ENCODE results near the gene IMPDH1. TPM values are rescaled to one million over a fixed set of nuclear protein-coding genes. Genes with fewer than 3 reads are reported as not detected.

IMPDH1 gene
- total and polyA plus RNA-seq, 9 of the 15 experiments (the other 6 are each of a cell fraction or from before 2014, with no cell fraction given), result 0.80 to 118 (median 64.3) TPM

DNA sequence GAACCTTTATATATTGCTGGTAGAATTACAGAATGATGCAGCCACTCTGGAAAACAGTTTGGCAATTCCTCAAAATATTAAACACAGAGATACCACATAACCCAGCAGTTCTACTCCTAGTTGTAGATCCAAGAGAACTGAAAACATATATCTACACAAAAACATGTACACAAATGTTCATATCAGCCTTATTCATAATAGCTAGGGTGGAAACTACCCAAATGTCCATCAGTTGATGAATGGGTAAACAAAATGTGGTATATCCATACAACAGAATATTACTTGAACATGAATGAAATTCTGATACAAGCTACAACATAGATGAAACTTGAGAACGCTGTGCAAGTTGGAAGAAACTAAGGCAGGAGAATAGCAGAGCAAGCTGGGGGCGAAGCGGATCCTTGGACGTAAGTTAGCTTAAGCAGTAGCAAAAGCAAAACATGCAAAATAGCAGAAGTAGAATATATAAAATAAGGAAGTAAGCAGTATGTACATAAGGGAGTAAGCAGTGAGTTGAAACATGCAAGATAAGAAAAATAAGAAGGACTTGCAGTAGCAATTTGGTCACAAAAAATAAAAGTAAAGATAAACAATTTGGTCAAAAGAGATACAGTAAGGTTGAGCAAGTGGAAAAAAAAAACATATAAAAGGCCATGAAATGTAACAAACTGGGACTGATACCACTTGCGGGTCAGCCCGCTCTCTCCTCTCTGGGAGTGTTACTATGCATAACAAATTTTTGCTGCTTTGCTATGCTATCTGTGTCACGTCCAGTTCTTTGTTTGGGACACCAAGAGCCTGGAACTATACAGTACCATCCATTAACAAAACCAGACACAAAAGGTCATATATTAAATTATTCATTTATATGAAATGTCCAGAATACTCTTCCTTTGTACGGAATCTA is 27.9 kb upstream of the IMPDH1 start (continued):
- TF ChIP-seq, protein P1, sequence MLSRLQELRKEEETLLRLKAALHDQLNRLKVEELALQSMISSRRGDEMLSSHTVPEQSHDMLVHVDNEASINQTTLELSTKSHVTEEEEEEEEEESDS (CRISPR knock-in tag; IDR thresholded peaks at IDR 0.05), result no peak
- no peak for TF ChIP-seq ZNF212 (CRISPR knock-in tag; IDR thresholded peaks at IDR 0.05)
- TF ChIP-seq, protein P2, sequence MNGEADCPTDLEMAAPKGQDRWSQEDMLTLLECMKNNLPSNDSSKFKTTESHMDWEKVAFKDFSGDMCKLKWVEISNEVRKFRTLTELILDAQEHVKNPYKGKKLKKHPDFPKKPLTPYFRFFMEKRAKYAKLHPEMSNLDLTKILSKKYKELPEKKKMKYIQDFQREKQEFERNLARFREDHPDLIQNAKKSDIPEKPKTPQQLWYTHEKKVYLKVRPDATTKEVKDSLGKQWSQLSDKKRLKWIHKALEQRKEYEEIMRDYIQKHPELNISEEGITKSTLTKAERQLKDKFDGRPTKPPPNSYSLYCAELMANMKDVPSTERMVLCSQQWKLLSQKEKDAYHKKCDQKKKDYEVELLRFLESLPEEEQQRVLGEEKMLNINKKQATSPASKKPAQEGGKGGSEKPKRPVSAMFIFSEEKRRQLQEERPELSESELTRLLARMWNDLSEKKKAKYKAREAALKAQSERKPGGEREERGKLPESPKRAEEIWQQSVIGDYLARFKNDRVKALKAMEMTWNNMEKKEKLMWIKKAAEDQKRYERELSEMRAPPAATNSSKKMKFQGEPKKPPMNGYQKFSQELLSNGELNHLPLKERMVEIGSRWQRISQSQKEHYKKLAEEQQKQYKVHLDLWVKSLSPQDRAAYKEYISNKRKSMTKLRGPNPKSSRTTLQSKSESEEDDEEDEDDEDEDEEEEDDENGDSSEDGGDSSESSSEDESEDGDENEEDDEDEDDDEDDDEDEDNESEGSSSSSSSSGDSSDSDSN (IDR thresholded peaks at IDR 0.05; ENCODE audit: borderline replicate concordance in 1 of 2, low read depth in 2 of 2, low read length in 2 of 2), result no peak
- TF ChIP-seq, protein P3, sequence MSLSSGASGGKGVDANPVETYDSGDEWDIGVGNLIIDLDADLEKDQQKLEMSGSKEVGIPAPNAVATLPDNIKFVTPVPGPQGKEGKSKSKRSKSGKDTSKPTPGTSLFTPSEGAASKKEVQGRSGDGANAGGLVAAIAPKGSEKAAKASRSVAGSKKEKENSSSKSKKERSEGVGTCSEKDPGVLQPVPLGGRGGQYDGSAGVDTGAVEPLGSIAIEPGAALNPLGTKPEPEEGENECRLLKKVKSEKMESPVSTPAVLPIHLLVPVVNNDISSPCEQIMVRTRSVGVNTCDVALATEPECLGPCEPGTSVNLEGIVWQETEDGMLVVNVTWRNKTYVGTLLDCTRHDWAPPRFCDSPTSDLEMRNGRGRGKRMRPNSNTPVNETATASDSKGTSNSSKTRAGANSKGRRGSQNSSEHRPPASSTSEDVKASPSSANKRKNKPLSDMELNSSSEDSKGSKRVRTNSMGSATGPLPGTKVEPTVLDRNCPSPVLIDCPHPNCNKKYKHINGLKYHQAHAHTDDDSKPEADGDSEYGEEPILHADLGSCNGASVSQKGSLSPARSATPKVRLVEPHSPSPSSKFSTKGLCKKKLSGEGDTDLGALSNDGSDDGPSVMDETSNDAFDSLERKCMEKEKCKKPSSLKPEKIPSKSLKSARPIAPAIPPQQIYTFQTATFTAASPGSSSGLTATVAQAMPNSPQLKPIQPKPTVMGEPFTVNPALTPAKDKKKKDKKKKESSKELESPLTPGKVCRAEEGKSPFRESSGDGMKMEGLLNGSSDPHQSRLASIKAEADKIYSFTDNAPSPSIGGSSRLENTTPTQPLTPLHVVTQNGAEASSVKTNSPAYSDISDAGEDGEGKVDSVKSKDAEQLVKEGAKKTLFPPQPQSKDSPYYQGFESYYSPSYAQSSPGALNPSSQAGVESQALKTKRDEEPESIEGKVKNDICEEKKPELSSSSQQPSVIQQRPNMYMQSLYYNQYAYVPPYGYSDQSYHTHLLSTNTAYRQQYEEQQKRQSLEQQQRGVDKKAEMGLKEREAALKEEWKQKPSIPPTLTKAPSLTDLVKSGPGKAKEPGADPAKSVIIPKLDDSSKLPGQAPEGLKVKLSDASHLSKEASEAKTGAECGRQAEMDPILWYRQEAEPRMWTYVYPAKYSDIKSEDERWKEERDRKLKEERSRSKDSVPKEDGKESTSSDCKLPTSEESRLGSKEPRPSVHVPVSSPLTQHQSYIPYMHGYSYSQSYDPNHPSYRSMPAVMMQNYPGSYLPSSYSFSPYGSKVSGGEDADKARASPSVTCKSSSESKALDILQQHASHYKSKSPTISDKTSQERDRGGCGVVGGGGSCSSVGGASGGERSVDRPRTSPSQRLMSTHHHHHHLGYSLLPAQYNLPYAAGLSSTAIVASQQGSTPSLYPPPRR (CRISPR knock-in tag; IDR thresholded peaks at IDR 0.05; ENCODE audit: borderline replicate concordance), result no peak
- TF ChIP-seq SMARCB1 (IDR thresholded peaks at IDR 0.05; ENCODE audit: insufficient read length, low read depth), result no peak
- no peak for TF ChIP-seq BRD4 (IDR thresholded peaks at IDR 0.05)
- TF ChIP-seq ZNF174 (CRISPR knock-in tag; IDR thresholded peaks at IDR 0.05), result no peak
- TF ChIP-seq NFE2L1 (tag; IDR thresholded peaks at IDR 0.05; ENCODE audit: borderline replicate concordance, low read depth), result no peak
- peak; percentile 66 for TF ChIP-seq TCF3 (CRISPR knock-in tag; IDR thresholded peaks at IDR 0.05)
- TF ChIP-seq, protein P4, sequence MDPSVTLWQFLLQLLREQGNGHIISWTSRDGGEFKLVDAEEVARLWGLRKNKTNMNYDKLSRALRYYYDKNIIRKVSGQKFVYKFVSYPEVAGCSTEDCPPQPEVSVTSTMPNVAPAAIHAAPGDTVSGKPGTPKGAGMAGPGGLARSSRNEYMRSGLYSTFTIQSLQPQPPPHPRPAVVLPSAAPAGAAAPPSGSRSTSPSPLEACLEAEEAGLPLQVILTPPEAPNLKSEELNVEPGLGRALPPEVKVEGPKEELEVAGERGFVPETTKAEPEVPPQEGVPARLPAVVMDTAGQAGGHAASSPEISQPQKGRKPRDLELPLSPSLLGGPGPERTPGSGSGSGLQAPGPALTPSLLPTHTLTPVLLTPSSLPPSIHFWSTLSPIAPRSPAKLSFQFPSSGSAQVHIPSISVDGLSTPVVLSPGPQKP (CRISPR knock-in tag; IDR thresholded peaks at IDR 0.05), result no peak
- TF ChIP-seq, protein P5, sequence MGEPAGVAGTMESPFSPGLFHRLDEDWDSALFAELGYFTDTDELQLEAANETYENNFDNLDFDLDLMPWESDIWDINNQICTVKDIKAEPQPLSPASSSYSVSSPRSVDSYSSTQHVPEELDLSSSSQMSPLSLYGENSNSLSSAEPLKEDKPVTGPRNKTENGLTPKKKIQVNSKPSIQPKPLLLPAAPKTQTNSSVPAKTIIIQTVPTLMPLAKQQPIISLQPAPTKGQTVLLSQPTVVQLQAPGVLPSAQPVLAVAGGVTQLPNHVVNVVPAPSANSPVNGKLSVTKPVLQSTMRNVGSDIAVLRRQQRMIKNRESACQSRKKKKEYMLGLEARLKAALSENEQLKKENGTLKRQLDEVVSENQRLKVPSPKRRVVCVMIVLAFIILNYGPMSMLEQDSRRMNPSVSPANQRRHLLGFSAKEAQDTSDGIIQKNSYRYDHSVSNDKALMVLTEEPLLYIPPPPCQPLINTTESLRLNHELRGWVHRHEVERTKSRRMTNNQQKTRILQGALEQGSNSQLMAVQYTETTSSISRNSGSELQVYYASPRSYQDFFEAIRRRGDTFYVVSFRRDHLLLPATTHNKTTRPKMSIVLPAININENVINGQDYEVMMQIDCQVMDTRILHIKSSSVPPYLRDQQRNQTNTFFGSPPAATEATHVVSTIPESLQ (CRISPR knock-in tag; IDR thresholded peaks at IDR 0.05), result no peak
- TF ChIP-seq FOXA1 (IDR thresholded peaks at IDR 0.05; ENCODE audit: borderline replicate concordance), result no peak
- TF ChIP-seq, protein P6, sequence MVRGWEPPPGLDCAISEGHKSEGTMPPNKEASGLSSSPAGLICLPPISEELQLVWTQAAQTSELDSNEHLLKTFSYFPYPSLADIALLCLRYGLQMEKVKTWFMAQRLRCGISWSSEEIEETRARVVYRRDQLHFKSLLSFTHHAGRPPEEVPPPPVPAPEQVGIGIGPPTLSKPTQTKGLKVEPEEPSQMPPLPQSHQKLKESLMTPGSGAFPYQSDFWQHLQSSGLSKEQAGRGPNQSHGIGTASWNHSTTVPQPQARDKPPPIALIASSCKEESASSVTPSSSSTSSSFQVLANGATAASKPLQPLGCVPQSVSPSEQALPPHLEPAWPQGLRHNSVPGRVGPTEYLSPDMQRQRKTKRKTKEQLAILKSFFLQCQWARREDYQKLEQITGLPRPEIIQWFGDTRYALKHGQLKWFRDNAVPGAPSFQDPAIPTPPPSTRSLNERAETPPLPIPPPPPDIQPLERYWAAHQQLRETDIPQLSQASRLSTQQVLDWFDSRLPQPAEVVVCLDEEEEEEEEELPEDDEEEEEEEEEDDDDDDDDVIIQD (CRISPR knock-in tag; IDR thresholded peaks at IDR 0.05), result no peak
